Measurements from ENCODE around the gene SSBP2.
A peak's percentile ranks its signal among the peaks of the same experiment; 100 is the strongest.

Gene SSBP2

DNA sequence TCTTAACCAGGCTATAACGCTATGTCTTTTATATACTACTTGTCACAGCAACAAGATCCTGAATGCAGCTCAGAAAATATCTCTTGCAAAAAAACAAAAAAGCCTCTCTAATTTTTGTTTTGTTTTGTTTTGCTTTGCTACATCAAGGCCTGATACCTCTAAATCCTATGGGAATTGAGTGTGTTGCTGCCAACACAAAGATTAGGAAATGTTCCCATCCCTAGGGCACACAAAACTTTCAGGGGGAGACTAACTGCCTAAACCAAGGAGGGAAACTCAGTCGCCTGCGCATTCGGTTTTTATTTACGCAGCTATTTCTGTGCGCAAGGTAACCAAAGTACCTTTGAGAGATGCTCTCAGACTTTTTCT lies 1.7 kb downstream of the SSBP2 start:
- Histone ChIP-seq H3K27me3 (replicated peaks; ENCODE audit: control insufficient read depth, insufficient read depth, low read length, poor library complexity, severe bottlenecking) (no peaks in the 10 kb centered on the region), H3K27ac (ENCODE audit: insufficient read depth, low read length, poor library complexity, severe bottlenecking) (no peak overlapping the region), H3K4me3 (ENCODE audit: insufficient read depth, low read depth, low read length, poor library complexity, severe bottlenecking) (peak overlapping the region; percentile 73), H3K9me3 (ENCODE audit: control insufficient read depth, low read length) (no peaks in the 10 kb centered on the region), H3K36me3 (ENCODE audit: control insufficient read depth, insufficient read depth, low read length) (no peaks in the 10 kb centered on the region), H3K4me1 (ENCODE audit: control insufficient read depth, insufficient read depth, low read length, poor library complexity, severe bottlenecking) (peaks cover 11% of the 10 kb centered on the region)
- no peak for DNase-seq

- Histone ChIP-seq H3K36me3 (ENCODE audit: control insufficient read depth, insufficient read depth, low read length) (no peaks in the 10 kb centered on the region), H3K4me3 (ENCODE audit: insufficient read depth, low read depth, low read length, poor library complexity, severe bottlenecking) (no peak overlapping the region)
Measured at GRCh38 chr5:81748556-81748955, 2.3 kb downstream of the SSBP2 start.

GRCh38 chr5:81747030-81747429 lies 3.9 kb downstream of the SSBP2 start:
- peaks cover 9% of the 10 kb centered on the region for H3K4me1 ChIP-seq (ENCODE audit: control insufficient read depth, insufficient read depth, low read length, poor library complexity, severe bottlenecking)
- DNase-seq: no peak
- H3K36me3 ChIP-seq (ENCODE audit: control insufficient read depth, insufficient read depth, low read length): no peaks in the 10 kb centered on the region
- no peak overlapping the region for H3K27ac ChIP-seq (ENCODE audit: insufficient read depth, low read length, poor library complexity, severe bottlenecking)
- no peaks in the 10 kb centered on the region for H3K27me3 ChIP-seq (replicated peaks; ENCODE audit: control insufficient read depth, insufficient read depth, low read length, poor library complexity, severe bottlenecking)
- no peaks in the 10 kb centered on the region for H3K9me3 ChIP-seq (ENCODE audit: control insufficient read depth, low read length)
- no peak overlapping the region for H3K4me3 ChIP-seq (ENCODE audit: insufficient read depth, low read depth, low read length, poor library complexity, severe bottlenecking)

More at GRCh38 chr5:81748556-81748955, 2.3 kb downstream of the SSBP2 start:
- Histone ChIP-seq H3K27ac (ENCODE audit: insufficient read depth, low read length, poor library complexity, severe bottlenecking) (no peak overlapping the region), H3K9me3 (ENCODE audit: control insufficient read depth, low read length) (no peaks in the 10 kb centered on the region), H3K4me1 (ENCODE audit: control insufficient read depth, insufficient read depth, low read length, poor library complexity, severe bottlenecking) (peaks cover 11% of the 10 kb centered on the region), H3K27me3 (replicated peaks; ENCODE audit: control insufficient read depth, insufficient read depth, low read length, poor library complexity, severe bottlenecking) (no peaks in the 10 kb centered on the region)
- DNase-seq: no peak

GRCh38 chr5:81740758-81741157 lies 10.1 kb downstream of the SSBP2 start:
- Histone ChIP-seq H3K36me3 (ENCODE audit: control insufficient read depth, insufficient read depth, low read length) (no peaks in the 10 kb centered on the region), H3K9me3 (ENCODE audit: control insufficient read depth, low read length) (no peaks in the 10 kb centered on the region), H3K27ac (ENCODE audit: insufficient read depth, low read length, poor library complexity, severe bottlenecking) (no peak overlapping the region), H3K4me3 (ENCODE audit: insufficient read depth, low read depth, low read length, poor library complexity, severe bottlenecking) (no peak overlapping the region), H3K4me1 (ENCODE audit: control insufficient read depth, insufficient read depth, low read length, poor library complexity, severe bottlenecking) (no peaks in the 10 kb centered on the region), H3K27me3 (replicated peaks; ENCODE audit: control insufficient read depth, insufficient read depth, low read length, poor library complexity, severe bottlenecking) (no peaks in the 10 kb centered on the region)
- DNase-seq: no peak

DNA sequence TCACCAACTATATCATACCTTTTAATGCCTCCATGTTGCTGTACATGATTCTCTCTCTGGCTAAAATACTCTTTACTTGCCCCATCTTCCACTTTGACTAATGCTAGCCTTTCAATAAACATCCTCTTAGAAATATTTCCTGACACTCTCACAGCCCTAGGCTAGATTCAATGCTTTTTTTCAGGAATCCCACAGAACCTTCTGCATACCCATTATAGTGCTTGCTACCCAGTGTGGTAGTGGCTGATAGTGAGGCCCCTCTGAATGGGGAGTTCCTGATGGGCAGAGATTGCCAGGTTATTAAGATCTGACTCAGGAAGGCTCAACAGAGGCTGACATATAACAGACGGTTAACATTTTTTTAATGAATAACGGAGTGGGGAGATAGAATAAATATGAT lies 11.6 kb downstream of the SSBP2 start:
- Histone ChIP-seq H3K27me3 (replicated peaks; ENCODE audit: control insufficient read depth, insufficient read depth, low read length, poor library complexity, severe bottlenecking) (no peaks in the 10 kb centered on the region), H3K36me3 (ENCODE audit: control insufficient read depth, insufficient read depth, low read length) (no peaks in the 10 kb centered on the region), H3K27ac (ENCODE audit: insufficient read depth, low read length, poor library complexity, severe bottlenecking) (no peak overlapping the region), H3K4me3 (ENCODE audit: insufficient read depth, low read depth, low read length, poor library complexity, severe bottlenecking) (no peak overlapping the region), H3K9me3 (ENCODE audit: control insufficient read depth, low read length) (no peaks in the 10 kb centered on the region), H3K4me1 (ENCODE audit: control insufficient read depth, insufficient read depth, low read length, poor library complexity, severe bottlenecking) (no peaks in the 10 kb centered on the region)
- DNase-seq: no peak

DNA sequence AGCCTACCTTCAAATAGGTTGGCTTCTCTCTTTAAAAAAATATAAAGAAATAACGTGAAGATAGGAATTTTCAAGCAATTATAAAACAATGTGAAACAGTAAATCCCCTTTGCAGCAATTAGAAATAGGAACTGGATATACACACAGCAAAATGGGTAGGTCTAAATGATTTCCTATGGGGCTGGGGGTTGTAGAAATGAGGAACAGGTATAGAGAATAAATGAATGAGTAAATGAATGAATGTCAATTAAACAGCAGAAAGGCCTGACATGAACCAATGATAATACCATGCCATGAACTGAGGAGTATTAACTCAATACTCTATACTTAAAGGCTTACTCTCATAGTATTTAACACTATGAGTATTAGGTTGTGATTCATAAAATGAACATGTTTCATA lies 21.6 kb downstream of the SSBP2 start:
- no peak for DNase-seq
- Histone ChIP-seq H3K4me1 (ENCODE audit: control insufficient read depth, insufficient read depth, low read length, poor library complexity, severe bottlenecking) (no peaks in the 10 kb centered on the region), H3K36me3 (ENCODE audit: control insufficient read depth, insufficient read depth, low read length) (no peaks in the 10 kb centered on the region), H3K9me3 (ENCODE audit: control insufficient read depth, low read length) (no peaks in the 10 kb centered on the region), H3K27ac (ENCODE audit: insufficient read depth, low read length, poor library complexity, severe bottlenecking) (no peak overlapping the region), H3K4me3 (ENCODE audit: insufficient read depth, low read depth, low read length, poor library complexity, severe bottlenecking) (no peak overlapping the region), H3K27me3 (replicated peaks; ENCODE audit: control insufficient read depth, insufficient read depth, low read length, poor library complexity, severe bottlenecking) (no peaks in the 10 kb centered on the region)

- H3K4me3 ChIP-seq (ENCODE audit: insufficient read depth, low read depth, low read length, poor library complexity, severe bottlenecking): no peak overlapping the region
- no peaks in the 10 kb centered on the region for H3K9me3 ChIP-seq (ENCODE audit: control insufficient read depth, low read length)
- H3K27me3 ChIP-seq (replicated peaks; ENCODE audit: control insufficient read depth, insufficient read depth, low read length, poor library complexity, severe bottlenecking): no peaks in the 10 kb centered on the region
- DNase-seq: no peak
- H3K27ac ChIP-seq (ENCODE audit: insufficient read depth, low read length, poor library complexity, severe bottlenecking): no peak overlapping the region
- no peaks in the 10 kb centered on the region for H3K4me1 ChIP-seq (ENCODE audit: control insufficient read depth, insufficient read depth, low read length, poor library complexity, severe bottlenecking)
- H3K36me3 ChIP-seq (ENCODE audit: control insufficient read depth, insufficient read depth, low read length): no peaks in the 10 kb centered on the region
Measured at GRCh38 chr5:81728301-81728700, 22.6 kb downstream of the SSBP2 start.

- Histone ChIP-seq H3K9me3 (ENCODE audit: control insufficient read depth, low read length) (no peaks in the 10 kb centered on the region), H3K27ac (ENCODE audit: insufficient read depth, low read length, poor library complexity, severe bottlenecking) (no peak overlapping the region), H3K36me3 (ENCODE audit: control insufficient read depth, insufficient read depth, low read length) (no peaks in the 10 kb centered on the region), H3K27me3 (replicated peaks; ENCODE audit: control insufficient read depth, insufficient read depth, low read length, poor library complexity, severe bottlenecking) (no peaks in the 10 kb centered on the region), H3K4me1 (ENCODE audit: control insufficient read depth, insufficient read depth, low read length, poor library complexity, severe bottlenecking) (no peaks in the 10 kb centered on the region), H3K4me3 (ENCODE audit: insufficient read depth, low read depth, low read length, poor library complexity, severe bottlenecking) (no peak overlapping the region)
- no peak for DNase-seq
Measured at GRCh38 chr5:81726297-81726696, 24.6 kb downstream of the SSBP2 start.

GRCh38 chr5:81724571-81724970 lies 26.3 kb downstream of the SSBP2 start:
- Histone ChIP-seq H3K9me3 (ENCODE audit: control insufficient read depth, low read length) (no peaks in the 10 kb centered on the region), H3K4me3 (ENCODE audit: insufficient read depth, low read depth, low read length, poor library complexity, severe bottlenecking) (no peak overlapping the region), H3K27ac (ENCODE audit: insufficient read depth, low read length, poor library complexity, severe bottlenecking) (no peak overlapping the region), H3K27me3 (replicated peaks; ENCODE audit: control insufficient read depth, insufficient read depth, low read length, poor library complexity, severe bottlenecking) (no peaks in the 10 kb centered on the region), H3K4me1 (ENCODE audit: control insufficient read depth, insufficient read depth, low read length, poor library complexity, severe bottlenecking) (peaks cover 4% of the 10 kb centered on the region), H3K36me3 (ENCODE audit: control insufficient read depth, insufficient read depth, low read length) (no peaks in the 10 kb centered on the region)
- DNase-seq: no peak

DNA sequence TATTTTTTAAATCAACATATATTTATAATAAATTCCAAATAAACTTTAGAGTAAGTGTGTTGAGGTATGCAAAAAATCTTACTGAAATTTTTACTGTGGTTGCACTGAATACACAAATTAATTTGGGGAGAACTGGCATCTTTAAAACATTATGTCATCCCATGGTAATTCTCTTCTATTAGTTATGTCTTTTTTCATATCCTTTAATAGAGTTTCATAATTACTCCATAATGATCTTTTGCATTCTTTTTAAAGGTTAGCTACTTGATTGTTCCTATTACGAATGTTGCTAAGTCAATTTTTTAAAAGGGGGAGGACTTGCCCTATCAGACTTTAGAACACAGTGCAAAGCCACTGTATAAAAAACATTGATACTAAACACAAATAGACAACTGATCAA lies 26.8 kb downstream of the SSBP2 start:
- Histone ChIP-seq H3K27ac (ENCODE audit: insufficient read depth, low read length, poor library complexity, severe bottlenecking) (no peak overlapping the region), H3K9me3 (ENCODE audit: control insufficient read depth, low read length) (no peaks in the 10 kb centered on the region), H3K36me3 (ENCODE audit: control insufficient read depth, insufficient read depth, low read length) (no peaks in the 10 kb centered on the region), H3K4me3 (ENCODE audit: insufficient read depth, low read depth, low read length, poor library complexity, severe bottlenecking) (no peak overlapping the region), H3K27me3 (replicated peaks; ENCODE audit: control insufficient read depth, insufficient read depth, low read length, poor library complexity, severe bottlenecking) (no peaks in the 10 kb centered on the region), H3K4me1 (ENCODE audit: control insufficient read depth, insufficient read depth, low read length, poor library complexity, severe bottlenecking) (peaks cover 4% of the 10 kb centered on the region)
- DNase-seq: no peak

DNA sequence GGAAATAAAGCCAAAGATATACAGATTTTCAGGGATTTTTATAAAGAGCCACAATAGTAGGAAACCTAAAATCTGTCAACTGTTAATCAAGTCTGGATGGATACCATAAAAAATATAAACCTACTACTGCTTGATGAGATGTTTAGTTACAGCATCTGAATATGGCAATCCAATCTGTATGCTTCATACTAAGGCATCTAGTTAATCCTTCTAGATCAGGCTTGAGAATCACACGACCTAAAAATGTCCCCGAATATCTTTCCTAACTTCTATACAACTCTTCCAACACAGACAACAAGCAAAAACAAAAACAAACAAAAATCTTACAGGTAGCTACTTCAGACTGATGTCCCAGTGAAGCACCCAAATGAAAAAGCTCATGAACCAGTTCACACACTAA lies 29.8 kb downstream of the SSBP2 start:
- Histone ChIP-seq H3K27me3 (replicated peaks; ENCODE audit: control insufficient read depth, insufficient read depth, low read length, poor library complexity, severe bottlenecking) (no peaks in the 10 kb centered on the region), H3K9me3 (ENCODE audit: control insufficient read depth, low read length) (no peaks in the 10 kb centered on the region), H3K4me1 (ENCODE audit: control insufficient read depth, insufficient read depth, low read length, poor library complexity, severe bottlenecking) (peaks cover 4% of the 10 kb centered on the region), H3K4me3 (ENCODE audit: insufficient read depth, low read depth, low read length, poor library complexity, severe bottlenecking) (no peak overlapping the region), H3K27ac (ENCODE audit: insufficient read depth, low read length, poor library complexity, severe bottlenecking) (no peak overlapping the region), H3K36me3 (ENCODE audit: control insufficient read depth, insufficient read depth, low read length) (no peaks in the 10 kb centered on the region)
- DNase-seq: no peak

Data from effector memory CD4-positive, alpha-beta T cell (primary cell).